Right atrium auricular region (tissue), 2 donors: ENCODE results near the gene TAF10. TPM values are rescaled to one million over a fixed set of nuclear protein-coding genes. Genes with fewer than 3 reads are reported as not detected.
A peak's percentile ranks its signal among the peaks of the same experiment; 100 is the strongest.

Experiments
- DNase-seq: peaks from one replicate; pipeline ENCODE4 v3.0.0-alpha.2; 2019; ENCODE audit warnings: low spot score
- H3K27ac ChIP-seq, 2 donors: fragments of 200-600 bp; sonication (generic); 1 replicate in 1 of 2; 2 replicates in 1 of 2; pipeline ENCODE4 v1.5.1; 2016 to 2019
- H3K27me3 ChIP-seq, 2 donors: fragments of 200-600 bp; sonication (generic); one replicate each; pipeline versions ENCODE4 v1.5.1 to v1.6.0; 2017 to 2019
- H3K36me3 ChIP-seq: fragments of 200-600 bp; sonication (generic); one replicate; pipeline ENCODE4 v1.5.1; 2016
- H3K4me1 ChIP-seq, 2 donors: fragments of 200-600 bp; sonication (generic); one replicate each; pipeline versions ENCODE4 v1.5.1 to v1.6.0; 2017 to 2019
- H3K4me3 ChIP-seq, 2 donors: fragments of 200-600 bp; sonication (generic); 1 replicate in 1 of 2; 2 replicates in 1 of 2; pipeline ENCODE4 v1.5.1; 2017 to 2019; ENCODE audit warnings: mild to moderate bottlenecking in 1 of 2, moderate library complexity in 1 of 2
- H3K9me3 ChIP-seq, 2 donors: fragments of 200-600 bp; sonication (generic); one replicate each; pipeline ENCODE4 v1.5.1; 2019
- CTCF ChIP-seq, 2 donors: fragments of 200-600 bp; sonication (generic); IDR thresholded peaks; one replicate each; pipeline ENCODE4 v1.5.1; 2019; ENCODE audit warnings: antibody characterized with exemption in 2 of 2
- total RNA-seq, 2 donors: library from RNA; depleted of rRNA; stranded (reverse); fragments of >200 nt; gene quantifications; one replicate each; pipeline ENCODE4 v1.1.0, GENCODE V29; 2016

TAF10 gene
- 10 to 100 TPM; 26.6 to 54.0 TPM for total RNA-seq

- Histone ChIP-seq H3K4me3 (peak within 1 kb of the TSS; percentile 66 to 83), H3K27me3 (no peaks in the 10 kb centered on the region), H3K36me3 (peaks cover 51% of the 10 kb centered on the region), H3K4me1 (peaks cover 0 to 51% of the 10 kb centered on the region in 2 donors), H3K9me3 (no peaks in the 10 kb centered on the region), H3K27ac (peak within 1 kb of the TSS; percentile 97)
- TF ChIP-seq CTCF (IDR thresholded peaks at IDR 0.05): peak; percentile 34 to 44
- DNase-seq: peak; percentile 97
Observed at GRCh38 chr11:6612213-6613041, at the start of gene TAF10. Gene TAF10 (minus strand): TSS chr11:6612216. CDS start chr11:6612189, 27 bp downstream.

- H3K4me3 ChIP-seq: no peak overlapping the region
- no peak for TF ChIP-seq CTCF (IDR thresholded peaks at IDR 0.05)
- H3K27me3 ChIP-seq: no peaks in the 10 kb centered on the region
- H3K27ac ChIP-seq: no peak overlapping the region
- H3K36me3 ChIP-seq: no peaks in the 10 kb centered on the region
- peaks cover 0 to 14% of the 10 kb centered on the region in 2 donors for H3K4me1 ChIP-seq
- no peak for DNase-seq
- no peaks in the 10 kb centered on the region for H3K9me3 ChIP-seq
Observed at GRCh38 chr11:6660712-6661111, 48.7 kb upstream of the TAF10 start.

GRCh38 chr11:6658647-6659046 is 46.6 kb upstream of the TAF10 start:
- Histone ChIP-seq H3K36me3 (no peaks in the 10 kb centered on the region), H3K4me3 (no peak overlapping the region), H3K27me3 (no peaks in the 10 kb centered on the region), H3K27ac (no peak overlapping the region), H3K4me1 (peaks cover 0 to 21% of the 10 kb centered on the region in 2 donors), H3K9me3 (no peaks in the 10 kb centered on the region)
- no peak for DNase-seq
- no peak for TF ChIP-seq CTCF (IDR thresholded peaks at IDR 0.05)

- peaks cover 0 to 20% of the 10 kb centered on the region in 2 donors for H3K4me1 ChIP-seq
- no peaks in the 10 kb centered on the region for H3K27me3 ChIP-seq
- no peak for DNase-seq
- H3K27ac ChIP-seq: no peak overlapping the region
- no peak for TF ChIP-seq CTCF (IDR thresholded peaks at IDR 0.05)
- no peaks in the 10 kb centered on the region for H3K36me3 ChIP-seq
- H3K4me3 ChIP-seq: no peak overlapping the region
- no peaks in the 10 kb centered on the region for H3K9me3 ChIP-seq
Observed at GRCh38 chr11:6657346-6657745, 45.3 kb upstream of the TAF10 start.

GRCh38 chr11:6656936-6657335 is 44.9 kb upstream of the TAF10 start:
- no peak for TF ChIP-seq CTCF (IDR thresholded peaks at IDR 0.05)
- Histone ChIP-seq H3K4me3 (no peak overlapping the region), H3K36me3 (no peaks in the 10 kb centered on the region), H3K4me1 (peaks cover 0 to 20% of the 10 kb centered on the region in 2 donors), H3K27ac (peak overlapping the region in 1 of 2 donors; percentile 79), H3K9me3 (no peaks in the 10 kb centered on the region), H3K27me3 (no peaks in the 10 kb centered on the region)
- no peak for DNase-seq
